Measurements from ENCODE around the gene GNAZ. TPM values are rescaled to one million over a fixed set of nuclear protein-coding genes. Genes with fewer than 3 reads are reported as not detected.

GNAZ gene
- total RNA-seq, 1 experiment from 2014 or later, result 5.0 TPM

GRCh38 chr22:23093051-23093788, 22.9 kb downstream of the GNAZ start:
- peaks cover 10 to 19% of the 10 kb centered on the region in 2 experiments for H3K4me1 Mint-ChIP-seq
- Histone ChIP-seq H2BK5ac (ENCODE audit: insufficient read length, low read length) (no peak overlapping the region), H3K18ac (ENCODE audit: insufficient read length, low read depth, low read length) (no peak overlapping the region), H3K27ac (ENCODE audit: insufficient read length, low read depth, low read length) (no peak overlapping the region), H2BK15ac (ENCODE audit: low read depth, low read length) (no peak overlapping the region), H2BK20ac (ENCODE audit: low read depth, low read length, poor library complexity, severe bottlenecking) (no peak overlapping the region), H3T11ph (ENCODE audit: low read length) (no peak overlapping the region), H3K9ac (ENCODE audit: extremely low read depth, insufficient read length, low read length) (no peak overlapping the region), H2AK5ac (ENCODE audit: insufficient read length, low read length) (no peak overlapping the region), H3K79me1 (ENCODE audit: insufficient read depth, low read depth, low read length, poor library complexity, severe bottlenecking) (no peaks in the 10 kb centered on the region), H3K79me2 (ENCODE audit: insufficient read depth, low read length) (no peaks in the 10 kb centered on the region), H4K20me1 (ENCODE audit: control insufficient read depth, insufficient read depth, insufficient read length) (peaks cover 3% of the 10 kb centered on the region), H3K56ac (ENCODE audit: insufficient read length, low read depth, low read length) (no peak overlapping the region), H3K4me2 (ENCODE audit: insufficient read depth, insufficient read length, low read length) (no peak overlapping the region), H2BK120ac (ENCODE audit: low read depth, low read length, poor library complexity, severe bottlenecking) (no peak overlapping the region), H2BK12ac (ENCODE audit: insufficient read length, low read depth, low read length) (no peak overlapping the region), H4K5ac (ENCODE audit: insufficient read length, low read depth, low read length) (no peak overlapping the region), H3K27me3 (ENCODE audit: insufficient read depth, low read length) (no peaks in the 10 kb centered on the region), H3K4ac (ENCODE audit: low read depth, low read length) (no peak overlapping the region), H3K4me1 (ENCODE audit: insufficient read depth, low read length) (no peaks in the 10 kb centered on the region; the same call in 1 of the 2 replicates), H3K23ac (ENCODE audit: insufficient read length, low read depth, low read length) (no peak overlapping the region), H3K14ac (ENCODE audit: insufficient read depth, low read length) (no peak overlapping the region; the same call in 1 of the 2 replicates), H2AFZ (ENCODE audit: low read length) (no peak overlapping the region), H4K8ac (replicated peaks; ENCODE audit: insufficient read length, low read depth, low read length) (no peak overlapping the region), H3K23me2 (ENCODE audit: insufficient read length, low read depth, low read length, poor library complexity, severe bottlenecking) (no peaks in the 10 kb centered on the region), H3K9me3 (ENCODE audit: control insufficient read depth, low read depth, low read length) (no peaks in the 10 kb centered on the region), H4K91ac (ENCODE audit: insufficient read length, low read depth, low read length) (no peak overlapping the region)
- DNase-seq, result no peak
- H3K4me3 Mint-ChIP-seq, result no peak overlapping the region
- peaks cover 3% of the 10 kb centered on the region for H3K27me3 Mint-ChIP-seq (ENCODE audit: low read depth)
- H3K9me3 Mint-ChIP-seq, result no peaks in the 10 kb centered on the region
- TF ChIP-seq CTCF (conservative IDR thresholded peaks at IDR 0.05), result no peak
- no CpG with 5 or more reads among the region's 14 CpGs for WGBS (ENCODE audit: extremely low coverage, insufficient read length, low lambda C conversion rate)
- peaks cover 0 to 13% (median 4%) of the 10 kb centered on the region in 3 experiments; a peak in 3 of 7 replicates for H3K36me3 Mint-ChIP-seq (ENCODE audit: insufficient read depth in 1 of 3, low read depth in 3 of 3)
- H3K27ac Mint-ChIP-seq, result 0 out of 7 replicates have a peak overlapping the region, but pooled peaks of 1 of the 3 experiments have one; percentile 34
